Breast epithelium (tissue), 3 donors: ENCODE data around the gene TRIM43.

ENCODE experiments used
- CTCF ChIP-seq, 3 donors: fragments of 450-650 bp; IDR thresholded peaks; one replicate each; pipeline ENCODE4 v1.5.1; 2016 to 2017; ENCODE audit warnings: antibody characterized with exemption in 3 of 3, mild to moderate bottlenecking in 3 of 3, moderate library complexity in 3 of 3
- POLR2A ChIP-seq: fragments of 450-650 bp; IDR thresholded peaks from one replicate; pipeline ENCODE4 v1.6.1; 2016; ENCODE audit warnings: antibody characterized with exemption, mild to moderate bottlenecking, moderate library complexity

- TF ChIP-seq CTCF (IDR thresholded peaks at IDR 0.05): no peak
- no peak for TF ChIP-seq POLR2A
Measured at GRCh38 chr2:95575857-95576256, 15.9 kb upstream of the TRIM43 start.
